ENCODE measurements around the gene WWOX. TPM values are rescaled to one million over a fixed set of nuclear protein-coding genes. Genes with fewer than 3 reads are reported as not detected.

The WWOX gene
- total RNA-seq, 1 donor = 24.2 TPM

GRCh38 chr16:79155904-79156303, 1056.5 kb downstream of the WWOX start:
- no peak for DNase-seq (ENCODE audit: low read depth)
- no peak overlapping the region for H3K4me3 ChIP-seq (ENCODE audit: low read depth, low read length)
- TF ChIP-seq, protein P1, sequence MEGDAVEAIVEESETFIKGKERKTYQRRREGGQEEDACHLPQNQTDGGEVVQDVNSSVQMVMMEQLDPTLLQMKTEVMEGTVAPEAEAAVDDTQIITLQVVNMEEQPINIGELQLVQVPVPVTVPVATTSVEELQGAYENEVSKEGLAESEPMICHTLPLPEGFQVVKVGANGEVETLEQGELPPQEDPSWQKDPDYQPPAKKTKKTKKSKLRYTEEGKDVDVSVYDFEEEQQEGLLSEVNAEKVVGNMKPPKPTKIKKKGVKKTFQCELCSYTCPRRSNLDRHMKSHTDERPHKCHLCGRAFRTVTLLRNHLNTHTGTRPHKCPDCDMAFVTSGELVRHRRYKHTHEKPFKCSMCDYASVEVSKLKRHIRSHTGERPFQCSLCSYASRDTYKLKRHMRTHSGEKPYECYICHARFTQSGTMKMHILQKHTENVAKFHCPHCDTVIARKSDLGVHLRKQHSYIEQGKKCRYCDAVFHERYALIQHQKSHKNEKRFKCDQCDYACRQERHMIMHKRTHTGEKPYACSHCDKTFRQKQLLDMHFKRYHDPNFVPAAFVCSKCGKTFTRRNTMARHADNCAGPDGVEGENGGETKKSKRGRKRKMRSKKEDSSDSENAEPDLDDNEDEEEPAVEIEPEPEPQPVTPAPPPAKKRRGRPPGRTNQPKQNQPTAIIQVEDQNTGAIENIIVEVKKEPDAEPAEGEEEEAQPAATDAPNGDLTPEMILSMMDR (IDR thresholded peaks at IDR 0.05; ENCODE audit: insufficient read depth, low read length) = no peak

GRCh38 chr16:79156761-79157160, 1057.3 kb downstream of the WWOX start:
- TF ChIP-seq, protein P1 (IDR thresholded peaks at IDR 0.05; ENCODE audit: insufficient read depth, low read length) = no peak
- no peak overlapping the region for H3K4me3 ChIP-seq (ENCODE audit: low read depth, low read length)
- DNase-seq (ENCODE audit: low read depth) = no peak

DNA sequence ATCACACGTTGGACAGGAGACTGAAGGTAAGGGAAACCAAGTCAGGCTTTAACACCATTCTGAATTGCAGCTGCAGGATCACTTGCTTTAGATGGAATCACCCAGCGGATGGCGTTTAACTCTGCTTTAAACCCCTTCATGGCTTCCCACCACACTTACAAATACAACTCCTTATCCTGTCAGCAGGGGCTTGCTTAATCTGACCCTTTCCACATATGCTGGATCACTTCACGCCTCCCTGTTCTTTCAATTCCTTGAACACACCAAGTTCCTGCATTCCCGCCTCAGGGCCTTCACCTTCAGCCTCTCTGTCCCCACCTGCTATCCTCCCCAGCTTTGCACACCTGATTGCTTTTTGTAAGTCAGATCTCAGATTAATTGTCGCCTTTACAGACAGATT, 1058.9 kb downstream of the WWOX start:
- no peak for DNase-seq (ENCODE audit: low read depth)
- TF ChIP-seq, protein P1 (IDR thresholded peaks at IDR 0.05; ENCODE audit: insufficient read depth, low read length) = no peak

GRCh38 chr16:79159261-79160049, 1060.0 kb downstream of the WWOX start:
- TF ChIP-seq, protein P1 (IDR thresholded peaks at IDR 0.05; ENCODE audit: insufficient read depth, low read length) = no peak
- DNase-seq (ENCODE audit: low read depth) = no peak
- no peak overlapping the region for H3K4me3 ChIP-seq (ENCODE audit: low read depth, low read length)

More for the DNA sequence above, 1058.9 kb downstream of the WWOX start:
- no peak overlapping the region for H3K4me3 ChIP-seq (ENCODE audit: low read depth, low read length)

DNA sequence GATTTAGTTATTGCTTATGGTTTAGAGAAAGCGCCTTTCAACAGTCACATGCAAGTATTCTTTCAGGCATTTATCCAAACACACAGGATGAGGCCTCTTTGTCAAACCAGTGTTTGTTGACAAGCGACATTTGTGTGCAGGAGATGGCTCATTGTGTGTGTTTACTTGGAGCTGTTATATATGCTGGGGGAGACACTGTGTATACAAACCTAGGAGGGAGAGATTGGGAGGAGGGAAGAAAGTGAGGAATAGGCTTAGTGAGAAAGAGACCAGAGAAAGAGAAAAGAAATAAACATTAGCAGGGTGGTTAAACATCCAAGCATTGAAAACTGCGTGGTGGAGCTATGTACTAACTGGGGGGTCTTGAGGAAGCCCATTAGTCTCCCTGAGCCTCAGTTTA, 1063.5 kb downstream of the WWOX start:
- no peak overlapping the region for H3K4me3 ChIP-seq (ENCODE audit: low read depth, low read length)
- TF ChIP-seq, protein P1 (IDR thresholded peaks at IDR 0.05; ENCODE audit: insufficient read depth, low read length) = no peak
- no peak for DNase-seq (ENCODE audit: low read depth)

- no peak overlapping the region for H3K4me3 ChIP-seq (ENCODE audit: low read depth, low read length)
- no peak for DNase-seq (ENCODE audit: low read depth)
- TF ChIP-seq, protein P1 (IDR thresholded peaks at IDR 0.05; ENCODE audit: insufficient read depth, low read length) = no peak
Observed at GRCh38 chr16:79163691-79164387, 1064.4 kb downstream of the WWOX start.
